HG03095 (cell line): ENCODE results near the gene SRGAP3.
A peak's percentile ranks its signal among the peaks of the same experiment; 100 is the strongest.

Source experiments
- ATAC-seq: cut with Tn5 transposase; IDR thresholded peaks from one replicate; pipeline ENCODE4 v1.9.1; 2021; ENCODE audit warnings: moderate library complexity; ENCODE audit not compliant: unreplicated experiment

Gene SRGAP3

GRCh38 chr3:9229325-9229724, 20.1 kb downstream of the SRGAP3 start:
- ATAC-seq = no peak

GRCh38 chr3:9226326-9226725, 23.1 kb downstream of the SRGAP3 start:
- no peak for ATAC-seq

GRCh38 chr3:9225268-9225667, 24.2 kb downstream of the SRGAP3 start:
- no peak for ATAC-seq

GRCh38 chr3:9224490-9224889, 25.0 kb downstream of the SRGAP3 start:
- ATAC-seq = peak; percentile 97

GRCh38 chr3:9223672-9224071, 25.8 kb downstream of the SRGAP3 start:
- no peak for ATAC-seq

- no peak for ATAC-seq
These were observed 26.3 kb downstream of the SRGAP3 start for GRCh38 chr3:9222956-9223639.

GRCh38 chr3:9222049-9222448, 27.4 kb downstream of the SRGAP3 start:
- ATAC-seq = no peak

- no peak for ATAC-seq
These were observed 31.0 kb downstream of the SRGAP3 start for GRCh38 chr3:9218514-9218846.

GRCh38 chr3:9217784-9218513, 31.5 kb downstream of the SRGAP3 start:
- no peak for ATAC-seq

- ATAC-seq = no peak
These were observed 32.7 kb downstream of the SRGAP3 start for GRCh38 chr3:9216736-9217135.

- ATAC-seq = no peak
These were observed 34.8 kb downstream of the SRGAP3 start for GRCh38 chr3:9214599-9214998.

- ATAC-seq = no peak
These were observed 35.3 kb downstream of the SRGAP3 start for GRCh38 chr3:9214185-9214584.

GRCh38 chr3:9213019-9213634, 36.3 kb downstream of the SRGAP3 start:
- no peak for ATAC-seq

- ATAC-seq = no peak
These were observed 38.1 kb downstream of the SRGAP3 start for GRCh38 chr3:9211155-9211950.

GRCh38 chr3:9209777-9210176, 39.7 kb downstream of the SRGAP3 start:
- ATAC-seq = no peak

- ATAC-seq = no peak
These were observed 40.8 kb downstream of the SRGAP3 start for GRCh38 chr3:9208605-9209152.

GRCh38 chr3:9207116-9207763, 42.2 kb downstream of the SRGAP3 start:
- no peak for ATAC-seq

GRCh38 chr3:9206287-9206686, 43.2 kb downstream of the SRGAP3 start:
- no peak for ATAC-seq

- ATAC-seq = peak; percentile 64
These were observed 43.9 kb downstream of the SRGAP3 start for GRCh38 chr3:9205345-9206143.
